Ecto neural progenitor cell (in vitro differentiated cells): ENCODE measurements around the gene LMAN1.

Experiments used
- DNase-seq: peaks from one replicate; pipeline ENCODE4 v3.0.0-alpha.2; 2018; ENCODE audit warnings: low spot score

Gene LMAN1

GRCh38 chr18:59358712-59359575 is at the start of gene LMAN1:
Gene LMAN1 (minus strand): TSS chr18:59359265. CDS start chr18:59359244, 21 bp downstream.
- peak; percentile 98 for DNase-seq

- DNase-seq: peak; percentile 89
These were observed 43.5 kb upstream of the LMAN1 start for GRCh38 chr18:59402432-59403090.

- no peak for DNase-seq
These were observed 41.3 kb upstream of the LMAN1 start for GRCh38 chr18:59400407-59400806.

GRCh38 chr18:59395226-59396175 is 36.4 kb upstream of the LMAN1 start:
- DNase-seq: no peak

- no peak for DNase-seq
These were observed 34.3 kb upstream of the LMAN1 start for GRCh38 chr18:59393381-59393780.

- no peak for DNase-seq
These were observed 29.8 kb upstream of the LMAN1 start for GRCh38 chr18:59388817-59389216.

GRCh38 chr18:59387687-59388565 is 28.9 kb upstream of the LMAN1 start:
- DNase-seq: no peak

GRCh38 chr18:59386909-59387686 is 28.0 kb upstream of the LMAN1 start:
- DNase-seq: no peak

GRCh38 chr18:59385191-59385590 is 26.1 kb upstream of the LMAN1 start:
- no peak for DNase-seq

GRCh38 chr18:59383851-59384250 is 24.8 kb upstream of the LMAN1 start:
- DNase-seq: peak; percentile 62

- DNase-seq: no peak
These were observed 23.3 kb upstream of the LMAN1 start for GRCh38 chr18:59382383-59382782.

GRCh38 chr18:59381949-59382348 is 22.9 kb upstream of the LMAN1 start:
- no peak for DNase-seq

GRCh38 chr18:59380706-59381105 is 21.6 kb upstream of the LMAN1 start:
- DNase-seq: no peak

- DNase-seq: no peak
These were observed 20.9 kb upstream of the LMAN1 start for GRCh38 chr18:59379772-59380522.

GRCh38 chr18:59377613-59378337 is 18.7 kb upstream of the LMAN1 start:
- DNase-seq: no peak

GRCh38 chr18:59376351-59376935 is 17.4 kb upstream of the LMAN1 start:
- peak; percentile 70 for DNase-seq

GRCh38 chr18:59374128-59374527 is 15.1 kb upstream of the LMAN1 start:
- no peak for DNase-seq

- no peak for DNase-seq
These were observed 13.9 kb upstream of the LMAN1 start for GRCh38 chr18:59372975-59373374.

GRCh38 chr18:59360381-59360780 is 1.3 kb upstream of the LMAN1 start:
- DNase-seq: no peak
